Measurements from ENCODE around the gene TXN2. TPM values are rescaled to one million over a fixed set of nuclear protein-coding genes. Genes with fewer than 3 reads are reported as not detected.
A peak's percentile ranks its signal among the peaks of the same experiment; 100 is the strongest.

The TXN2 gene
- total and polyA plus RNA-seq, 2 of the 4 experiments (the other 2 are of a cell fraction): 49.6 to 166 TPM

- Histone ChIP-seq H3K23ac (ENCODE audit: low read depth, low read length) (peak overlapping the region; percentile 44; the same call in 1 of the 2 replicates), H4K5ac (ENCODE audit: low read depth, low read length) (peak overlapping the region; percentile 66; the same call in 1 of the 2 replicates), H3K36me3 (ENCODE audit: control insufficient read depth, insufficient read depth, low read length) (no peaks in the 10 kb centered on the region), H3K27me3 (ENCODE audit: control insufficient read depth, insufficient read depth, low read length) (no peaks in the 10 kb centered on the region), H2BK20ac (ENCODE audit: low read depth, low read length) (peak overlapping the region; percentile 50), H3K9me1 (ENCODE audit: insufficient read depth, low read length) (peaks cover 19% of the 10 kb centered on the region), H3K14ac (replicated peaks; ENCODE audit: low read depth, low read length) (peak overlapping the region; percentile 54; the same call in 1 of the 2 replicates), H3K79me1 (ENCODE audit: low read depth in 1 of 2, low read length in 2 of 2) (peaks cover 0 to 18% of the 10 kb centered on the region in 2 experiments; a peak in 2 of 4 replicates), H3K9me3 (ENCODE audit: control insufficient read depth, insufficient read depth, low read length) (no peaks in the 10 kb centered on the region), H3K9ac (ENCODE audit: low read depth, low read length) (peak overlapping the region; percentile 51; the same call in 1 of the 2 replicates), H2BK120ac (ENCODE audit: low read depth, low read length) (peak overlapping the region; percentile 90), H2AK5ac (ENCODE audit: low read depth, low read length) (peak overlapping the region; percentile 85), H4K91ac (ENCODE audit: insufficient read depth, low read depth, low read length) (peak overlapping the region; percentile 90), H2BK15ac (ENCODE audit: low read depth, low read length) (peak overlapping the region; percentile 48; the same call in 1 of the 3 replicates), H2AFZ (replicated peaks; ENCODE audit: low read length, poor library complexity) (peak overlapping the region; percentile 71), H3K18ac (ENCODE audit: low read depth, low read length) (peak overlapping the region; percentile 71; the same call in 1 of the 2 replicates), H2AK9ac (replicated peaks; ENCODE audit: low read depth, low read length, poor library complexity) (peak overlapping the region; percentile 65), H3K4me1 (ENCODE audit: control insufficient read depth, insufficient read depth, low read length) (peaks cover 28% of the 10 kb centered on the region), H3K4me3 (ENCODE audit: insufficient read depth, low read depth, low read length) (no peak overlapping the region), H3K56ac (ENCODE audit: extremely low read depth, insufficient read depth, low read length) (no peak overlapping the region), H4K20me1 (ENCODE audit: insufficient read depth, low read length) (no peaks in the 10 kb centered on the region), H3K27ac (ENCODE audit: insufficient read depth, low read length) (peak overlapping the region; percentile 90), H3K4me2 (ENCODE audit: low read depth, low read length) (peak overlapping the region; percentile 61), H2BK5ac (ENCODE audit: low read depth, low read length, poor library complexity, severe bottlenecking) (peak overlapping the region; percentile 70), H3K4ac (ENCODE audit: low read depth, low read length) (peak overlapping the region; percentile 93), H4K8ac (ENCODE audit: low read depth in 2 of 2, low read length in 2 of 2) (peak overlapping the region in 1 of 2 experiments; percentile 87; a peak in 2 of 4 replicates)
- in situ Hi-C loops (cut with MboI; ENCODE audit: low sequenced_read_pairs) (no loop called here), dilution Hi-C loops (cut with HindIII; ENCODE audit: low sequenced_read_pairs, unreplicated experiment) (no loop called here), intact Hi-C loops (cut with micrococcal nuclease) (loop anchor here (5.0 kb wide), 1 partner anchor 48 kb away; no protein-coding TSS in a partner anchor)
- DNase-seq: peak; percentile 96
- no TSS peak for BruUV-seq (replicated peaks)
- ATAC-seq (ENCODE audit: low read depth): peak; percentile 86
- CTCF ChIA-PET: no interaction called here
- TF ChIP-seq CTCF (conservative IDR thresholded peaks at IDR 0.05; ENCODE audit: low read depth, low read length): 0 out of 2 replicates have a peak, but pooled peaks have one; percentile 2
- TF ChIP-seq RCOR1 (IDR thresholded peaks at IDR 0.05; ENCODE audit: insufficient replicate concordance, low read length): peak; percentile 37
- peak; percentile 93 for TF ChIP-seq CEBPB (IDR thresholded peaks at IDR 0.05; ENCODE audit: low read depth, low read length)
- TF ChIP-seq MXI1 (IDR thresholded peaks at IDR 0.05; ENCODE audit: borderline replicate concordance, low read depth, low read length): peak; percentile 84
- peak; percentile 86 for TF ChIP-seq USF2 (IDR thresholded peaks at IDR 0.05; ENCODE audit: low read depth, low read length)
- TF ChIP-seq SMC3 (IDR thresholded peaks at IDR 0.05; ENCODE audit: low read depth, low read length): no peak
- TF ChIP-seq NFE2L2 (IDR thresholded peaks at IDR 0.05; ENCODE audit: low read depth, low read length): no peak; the same call in 1 of the 2 replicates
- TF ChIP-seq BHLHE40 (IDR thresholded peaks at IDR 0.05; ENCODE audit: low read depth, low read length): peak; percentile 63
- TF ChIP-seq ELK1 (IDR thresholded peaks at IDR 0.05; ENCODE audit: borderline replicate concordance, low read depth, low read length): no peak
- no peak for TF ChIP-seq MAFK (IDR thresholded peaks at IDR 0.05; ENCODE audit: low read depth, low read length)
- WGBS, 2 experiments (ENCODE audit: extremely low coverage in 2 of 2, insufficient read length in 1 of 2): 0% methylated on average over 1 of the region's 13 CpGs; no CpG with 5 or more reads in 1 of the 2 experiments
- POLR2A ChIA-PET (ENCODE audit: unreplicated experiment): interaction anchor here (0.6 to 1.0 kb wide), 5 partner anchors 10 to 52 kb away, joined by 4 to 12 read pairs (median 8); no protein-coding TSS in a partner anchor
Observed at GRCh38 chr22:36419177-36419911, 62.1 kb downstream of the TXN2 start.

All from IMR-90 (cell line).